Lung (tissue), 12 donors: ENCODE data around the gene FAM193A. TPM values are rescaled to one million over a fixed set of nuclear protein-coding genes. Genes with fewer than 3 reads are reported as not detected.

ENCODE experiments used
- ATAC-seq: fragments of 200-7000 bp; cut with Tn5 transposase; one replicate; pipeline ENCODE4 v1.9.1; 2020; ENCODE audit warnings: moderate number of reproducible peaks; ENCODE audit not compliant: insufficient read depth, low FRiP score
- DNase-seq, 3 donors: peaks; one replicate each; pipeline ENCODE4 v3.0.0-alpha.2; 2013 to 2017
- H3K27ac ChIP-seq, 2 donors: one replicate each; pipeline ENCODE4 v1.5.1; 2013; ENCODE audit warnings: mild to moderate bottlenecking in 2 of 2, moderate library complexity in 2 of 2, control low read depth in 1 of 2, inconsistent platforms in 1 of 2, low read depth in 1 of 2, low read length in 1 of 2
- H3K27me3 ChIP-seq, 3 donors: one replicate each; pipeline ENCODE4 v1.5.1; 2013; ENCODE audit warnings: low read length in 2 of 3; ENCODE audit not compliant: control insufficient read depth in 3 of 3, insufficient read depth in 3 of 3
- H3K36me3 ChIP-seq, 4 donors: one replicate each; pipeline ENCODE4 v1.5.1; 2013; ENCODE audit warnings: low read length in 4 of 4, mild to moderate bottlenecking in 1 of 4, moderate library complexity in 1 of 4; ENCODE audit not compliant: control insufficient read depth in 4 of 4, insufficient read depth in 4 of 4
- H3K4me1 ChIP-seq, 5 donors: one replicate each; pipeline ENCODE4 v1.5.1; 2013; ENCODE audit warnings: low read length in 5 of 5, mild to moderate bottlenecking in 2 of 5, moderate library complexity in 1 of 5; ENCODE audit not compliant: control insufficient read depth in 5 of 5, insufficient read depth in 5 of 5
- H3K4me3 ChIP-seq: one replicate; pipeline ENCODE4 v1.5.1; 2013; ENCODE audit warnings: mild to moderate bottlenecking, control low read depth, moderate library complexity
- H3K9ac ChIP-seq, 2 donors: one replicate each; pipeline ENCODE4 v1.5.1; 2013; ENCODE audit warnings: low read length in 2 of 2, control low read depth in 1 of 2; ENCODE audit not compliant: insufficient read depth in 1 of 2
- H3K9me3 ChIP-seq, 4 donors: one replicate each; pipeline ENCODE4 v1.5.1; 2013; ENCODE audit warnings: low read length in 3 of 4, mild to moderate bottlenecking in 1 of 4, moderate library complexity in 1 of 4; ENCODE audit not compliant: control insufficient read depth in 4 of 4, insufficient read depth in 3 of 4
- WGBS, 2 donors: extraction: QIAGEN DNeasy Blood & Tissue Kit; methylation state at CpG; one replicate each; pipeline ENCODE4 v1.1.7; 2013; 5-methylcytosine and 5-hydroxymethylcytosine counted together
- polyA plus RNA-seq, 2 donors: library from polyadenylated mRNA; stranded (reverse); fragments of 200-250 nt; gene quantifications; one replicate each; pipeline ENCODE4 v1.2.1, GENCODE V29; 2013
- total RNA-seq, 2 donors: library from RNA; depleted of rRNA in 1 of 2; stranded (reverse); fragments of >200 nt in 1 of 2; gene quantifications; one replicate each; pipeline ENCODE4 v1.2.1, GENCODE V29; 2014 to 2021
- TF ChIP-seq, protein P1 (sequence below): IDR thresholded peaks from 2 replicates; pipeline ENCODE4 v1.5.1; 2012; ENCODE audit warnings: mild to moderate bottlenecking; ENCODE audit errors: control extremely low read depth, extremely low read depth
- donor health status: control.
- donor health status: control.
- donor health status: Bipolar disorder and iron deficiency.
- donor health status: healthy.
- donor health status: DM: yes; HTN: yes; CAD: no.

FAM193A gene
- total and polyA plus RNA-seq, 4 donors: 9.7 to 33.2 (median 17.5) TPM

DNA sequence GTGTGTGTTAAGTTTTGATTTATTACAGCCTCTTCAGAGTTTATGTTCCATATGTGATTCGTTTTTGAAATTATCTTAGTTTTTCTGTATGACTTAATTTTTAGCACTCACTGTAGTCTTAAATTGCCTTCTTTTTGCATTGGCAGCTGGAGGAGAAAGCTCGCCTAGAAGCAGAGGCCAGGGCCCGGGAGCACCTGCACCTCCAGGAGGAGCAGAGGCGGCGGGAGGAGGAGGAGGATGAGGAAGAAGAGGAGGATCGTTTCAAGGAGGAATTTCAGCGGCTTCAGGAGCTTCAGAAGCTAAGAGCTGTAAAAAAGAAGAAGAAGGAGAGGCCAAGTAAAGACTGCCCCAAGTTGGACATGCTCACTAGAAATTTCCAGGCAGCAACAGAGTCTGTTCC is 163.1 kb downstream of the FAM193A start:
- Histone ChIP-seq H3K9me3 (no peaks in the 10 kb centered on the region), H3K4me3 (no peak overlapping the region), H3K27me3 (no peaks in the 10 kb centered on the region), H3K9ac (no peak overlapping the region), H3K27ac (no peak overlapping the region), H3K36me3 (peaks cover 32 to 66% (median 51%) of the 10 kb centered on the region in 4 donors), H3K4me1 (no peaks in the 10 kb centered on the region)
- ATAC-seq: no peak
- 87 to 92% methylated on average over 7 of the region's 7 CpGs for WGBS, 2 donors
- DNase-seq: no peak
- TF ChIP-seq, protein P1, sequence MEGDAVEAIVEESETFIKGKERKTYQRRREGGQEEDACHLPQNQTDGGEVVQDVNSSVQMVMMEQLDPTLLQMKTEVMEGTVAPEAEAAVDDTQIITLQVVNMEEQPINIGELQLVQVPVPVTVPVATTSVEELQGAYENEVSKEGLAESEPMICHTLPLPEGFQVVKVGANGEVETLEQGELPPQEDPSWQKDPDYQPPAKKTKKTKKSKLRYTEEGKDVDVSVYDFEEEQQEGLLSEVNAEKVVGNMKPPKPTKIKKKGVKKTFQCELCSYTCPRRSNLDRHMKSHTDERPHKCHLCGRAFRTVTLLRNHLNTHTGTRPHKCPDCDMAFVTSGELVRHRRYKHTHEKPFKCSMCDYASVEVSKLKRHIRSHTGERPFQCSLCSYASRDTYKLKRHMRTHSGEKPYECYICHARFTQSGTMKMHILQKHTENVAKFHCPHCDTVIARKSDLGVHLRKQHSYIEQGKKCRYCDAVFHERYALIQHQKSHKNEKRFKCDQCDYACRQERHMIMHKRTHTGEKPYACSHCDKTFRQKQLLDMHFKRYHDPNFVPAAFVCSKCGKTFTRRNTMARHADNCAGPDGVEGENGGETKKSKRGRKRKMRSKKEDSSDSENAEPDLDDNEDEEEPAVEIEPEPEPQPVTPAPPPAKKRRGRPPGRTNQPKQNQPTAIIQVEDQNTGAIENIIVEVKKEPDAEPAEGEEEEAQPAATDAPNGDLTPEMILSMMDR: no peak

DNA sequence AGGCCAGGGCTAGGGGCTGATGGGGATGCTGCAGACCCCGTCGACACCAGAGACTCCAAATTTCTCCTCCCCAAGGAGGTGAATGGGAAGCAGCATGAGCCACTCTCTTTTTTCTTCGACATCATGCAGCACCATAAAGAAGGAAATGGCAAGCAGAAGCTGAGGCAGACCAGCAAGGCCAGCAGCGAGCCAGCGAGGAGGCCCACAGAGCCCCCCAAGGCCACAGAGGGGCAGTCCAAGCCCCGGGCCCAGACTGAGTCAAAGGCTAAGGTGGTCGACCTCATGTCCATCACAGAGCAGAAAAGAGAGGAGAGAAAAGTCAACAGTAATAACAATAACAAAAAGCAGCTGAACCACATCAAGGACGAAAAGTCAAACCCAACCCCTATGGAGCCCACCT is 163.6 kb downstream of the FAM193A start:
- Histone ChIP-seq H3K9me3 (no peaks in the 10 kb centered on the region), H3K27ac (no peak overlapping the region), H3K27me3 (no peaks in the 10 kb centered on the region), H3K36me3 (peaks cover 35 to 62% (median 46%) of the 10 kb centered on the region in 4 donors), H3K4me3 (no peak overlapping the region), H3K9ac (no peak overlapping the region), H3K4me1 (no peaks in the 10 kb centered on the region)
- no peak for ATAC-seq
- WGBS, 2 donors: 95 to 97% methylated on average over 8 of the region's 8 CpGs
- TF ChIP-seq, protein P1: no peak
- DNase-seq: no peak

GRCh38 chr4:2702361-2702760 is 165.9 kb downstream of the FAM193A start:
- Histone ChIP-seq H3K36me3 (peaks cover 26 to 48% (median 31%) of the 10 kb centered on the region in 4 donors), H3K4me3 (no peak overlapping the region), H3K27ac (no peak overlapping the region), H3K9ac (no peak overlapping the region), H3K9me3 (no peaks in the 10 kb centered on the region), H3K27me3 (no peaks in the 10 kb centered on the region), H3K4me1 (no peaks in the 10 kb centered on the region)
- DNase-seq: no peak
- TF ChIP-seq, protein P1: no peak
- WGBS, 2 donors: 95 to 99% methylated on average over 8 of the region's 8 CpGs
- ATAC-seq: no peak

DNA sequence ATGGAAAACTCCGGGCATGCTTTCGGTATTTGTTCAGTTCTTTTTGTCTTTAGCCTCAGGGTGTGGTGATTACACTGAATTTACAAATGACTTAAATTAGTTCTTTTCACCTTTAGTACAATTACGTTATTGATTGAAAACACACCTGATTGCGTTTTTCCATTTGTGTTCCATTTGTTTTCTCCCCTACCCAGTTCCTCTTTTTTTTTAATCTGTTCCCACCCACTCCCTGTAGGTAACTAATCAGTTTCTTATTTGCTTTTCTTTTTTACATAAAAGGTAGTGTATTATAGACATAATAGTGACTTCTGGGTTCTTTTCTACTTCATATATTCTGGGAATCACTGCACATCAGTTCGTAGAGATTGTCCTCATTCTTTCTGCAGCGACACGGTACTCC is 166.3 kb downstream of the FAM193A start:
- DNase-seq (no peak), ATAC-seq (no peak)
- TF ChIP-seq, protein P1: no peak
- peaks cover 28 to 45% (median 29%) of the 10 kb centered on the region in 4 donors for H3K36me3 ChIP-seq
- H3K27ac ChIP-seq: no peak overlapping the region
- H3K27me3 ChIP-seq: no peaks in the 10 kb centered on the region
- H3K9me3 ChIP-seq: no peaks in the 10 kb centered on the region
- H3K9ac ChIP-seq: no peak overlapping the region
- H3K4me1 ChIP-seq: no peaks in the 10 kb centered on the region
- WGBS, 2 donors: 88 to 91% methylated on average over 7 of the region's 7 CpGs
- no peak overlapping the region for H3K4me3 ChIP-seq
